Endothelial cell (in vitro differentiated cells): ENCODE results near the gene ATG4D. TPM values are rescaled to one million over a fixed set of nuclear protein-coding genes. Genes with fewer than 3 reads are reported as not detected.
"Not testable (repeated sequence)": the region's sequence is repeated elsewhere in the genome, so short reads cannot be mapped to it uniquely, and the experiment has no call there.

Source experiments
- DNase-seq: peaks from one replicate; pipeline ENCODE4 v3.0.0; 2021; ENCODE audit warnings: low spot score
- H3K27ac Mint-ChIP-seq: one replicate; pipeline ENCODE4 v1.8.0; 2021; ENCODE audit warnings: mixed read lengths, inconsistent platforms; ENCODE audit not compliant: unreplicated experiment
- H3K27me3 Mint-ChIP-seq: one replicate; pipeline ENCODE4 v1.8.0; 2021; ENCODE audit warnings: mild to moderate bottlenecking, moderate library complexity, mixed read lengths, inconsistent platforms; ENCODE audit not compliant: unreplicated experiment
- H3K36me3 Mint-ChIP-seq: one replicate; pipeline ENCODE4 v1.8.0; 2021; ENCODE audit warnings: mild to moderate bottlenecking, low read depth, mixed read lengths, inconsistent platforms; ENCODE audit not compliant: unreplicated experiment
- H3K4me1 Mint-ChIP-seq: one replicate; pipeline ENCODE4 v1.8.0; 2021; ENCODE audit warnings: mild to moderate bottlenecking, mixed read lengths, inconsistent platforms; ENCODE audit not compliant: unreplicated experiment
- H3K4me3 Mint-ChIP-seq: one replicate; pipeline ENCODE4 v1.8.0; 2021; ENCODE audit warnings: mild to moderate bottlenecking, mixed read lengths, inconsistent platforms; ENCODE audit not compliant: unreplicated experiment
- H3K9me3 Mint-ChIP-seq: one replicate; pipeline ENCODE4 v1.8.0; 2021; ENCODE audit warnings: mixed read lengths, inconsistent platforms; ENCODE audit not compliant: unreplicated experiment
- CTCF ChIP-seq: fragments of 200-600 bp; sonication (generic); IDR thresholded peaks from one replicate; pipeline ENCODE4 v1.5.0; 2021; ENCODE audit warnings: antibody characterized with exemption; ENCODE audit not compliant: unreplicated experiment
- total RNA-seq: library from RNA; stranded (reverse); fragmentation: NEBNext Ultra II Directional; extraction: Animal tissue kit (Norgen Biotek cat#: 25700); gene quantifications from one replicate; pipeline ENCODE4 v1.2.1, GENCODE V29; 2021; ENCODE audit not compliant: unreplicated experiment

Gene ATG4D
- total RNA-seq, 1 donor from 2014 or later: 11.8 TPM

GRCh38 chr19:10523135-10523636 lies 20.5 kb upstream of the ATG4D start:
- H3K36me3 Mint-ChIP-seq: peaks cover 7% of the 10 kb centered on the region
- no peak for DNase-seq
- TF ChIP-seq CTCF: no peak
- H3K27me3 Mint-ChIP-seq: peaks cover 13% of the 10 kb centered on the region
- H3K4me3 Mint-ChIP-seq: no peak overlapping the region
- H3K9me3 Mint-ChIP-seq: no peaks in the 10 kb centered on the region
- peaks cover 8% of the 10 kb centered on the region for H3K4me1 Mint-ChIP-seq
- no peak overlapping the region for H3K27ac Mint-ChIP-seq

- no peak overlapping the region for H3K4me3 Mint-ChIP-seq
- no peaks in the 10 kb centered on the region for H3K27me3 Mint-ChIP-seq
- DNase-seq: no peak
- no peaks in the 10 kb centered on the region for H3K36me3 Mint-ChIP-seq
- no peak for TF ChIP-seq CTCF
- H3K9me3 Mint-ChIP-seq: no peaks in the 10 kb centered on the region
- H3K27ac Mint-ChIP-seq: no peak overlapping the region
- H3K4me1 Mint-ChIP-seq: no peaks in the 10 kb centered on the region
Observed at GRCh38 chr19:10525636-10526035, 18.1 kb upstream of the ATG4D start.

- H3K36me3 Mint-ChIP-seq: not testable (repeated sequence)
Observed at GRCh38 chr19:10526887-10527286, 16.8 kb upstream of the ATG4D start.

GRCh38 chr19:10532457-10532856 lies 11.2 kb upstream of the ATG4D start:
- TF ChIP-seq CTCF: no peak
- no peak overlapping the region for H3K4me3 Mint-ChIP-seq
- H3K4me1 Mint-ChIP-seq: no peaks in the 10 kb centered on the region
- no peaks in the 10 kb centered on the region for H3K9me3 Mint-ChIP-seq
- DNase-seq: no peak
- H3K36me3 Mint-ChIP-seq: peaks cover 4% of the 10 kb centered on the region
- no peak overlapping the region for H3K27ac Mint-ChIP-seq
- H3K27me3 Mint-ChIP-seq: peaks cover 4% of the 10 kb centered on the region

More at GRCh38 chr19:10526887-10527286, 16.8 kb upstream of the ATG4D start:
- not testable (repeated sequence) for H3K4me3 Mint-ChIP-seq, DNase-seq, H3K9me3 Mint-ChIP-seq, H3K27ac Mint-ChIP-seq, H3K4me1 Mint-ChIP-seq, H3K27me3 Mint-ChIP-seq

GRCh38 chr19:10533646-10534386 lies 9.9 kb upstream of the ATG4D start:
- no peak for TF ChIP-seq CTCF

More at GRCh38 chr19:10533646-10534386, 9.9 kb upstream of the ATG4D start:
- Mint-ChIP-seq H3K27ac (no peak overlapping the region), H3K4me1 (no peaks in the 10 kb centered on the region), H3K36me3 (peaks cover 4% of the 10 kb centered on the region), H3K4me3 (no peak overlapping the region), H3K27me3 (peaks cover 4% of the 10 kb centered on the region), H3K9me3 (no peaks in the 10 kb centered on the region)
- no peak for DNase-seq
